Prostate gland (tissue), 2 donors: ENCODE measurements around the gene PARVB.

Source experiments
- POLR2A ChIP-seq: fragments of 450-650 bp; IDR thresholded peaks from one replicate; pipeline ENCODE4 v1.6.1; 2016; ENCODE audit warnings: antibody characterized with exemption, mild to moderate bottlenecking
- TF ChIP-seq, protein P1 (sequence below), 4 experiments: fragments of 200-600 bp in 2 of 4; fragments of 450-650 bp in 2 of 4; sonication (generic) in 2 of 4; IDR thresholded peaks; 1 replicate in 3 of 4; 2 replicates in 1 of 4; pipeline ENCODE4 v1.5.1; 2016 to 2019; ENCODE audit warnings: antibody characterized with exemption in 4 of 4, mild to moderate bottlenecking in 2 of 4, moderate library complexity in 2 of 4

GRCh38 chr22:44151676-44152075 is 127.6 kb downstream of the PARVB start:
- TF ChIP-seq POLR2A = no peak
- TF ChIP-seq, protein P1, sequence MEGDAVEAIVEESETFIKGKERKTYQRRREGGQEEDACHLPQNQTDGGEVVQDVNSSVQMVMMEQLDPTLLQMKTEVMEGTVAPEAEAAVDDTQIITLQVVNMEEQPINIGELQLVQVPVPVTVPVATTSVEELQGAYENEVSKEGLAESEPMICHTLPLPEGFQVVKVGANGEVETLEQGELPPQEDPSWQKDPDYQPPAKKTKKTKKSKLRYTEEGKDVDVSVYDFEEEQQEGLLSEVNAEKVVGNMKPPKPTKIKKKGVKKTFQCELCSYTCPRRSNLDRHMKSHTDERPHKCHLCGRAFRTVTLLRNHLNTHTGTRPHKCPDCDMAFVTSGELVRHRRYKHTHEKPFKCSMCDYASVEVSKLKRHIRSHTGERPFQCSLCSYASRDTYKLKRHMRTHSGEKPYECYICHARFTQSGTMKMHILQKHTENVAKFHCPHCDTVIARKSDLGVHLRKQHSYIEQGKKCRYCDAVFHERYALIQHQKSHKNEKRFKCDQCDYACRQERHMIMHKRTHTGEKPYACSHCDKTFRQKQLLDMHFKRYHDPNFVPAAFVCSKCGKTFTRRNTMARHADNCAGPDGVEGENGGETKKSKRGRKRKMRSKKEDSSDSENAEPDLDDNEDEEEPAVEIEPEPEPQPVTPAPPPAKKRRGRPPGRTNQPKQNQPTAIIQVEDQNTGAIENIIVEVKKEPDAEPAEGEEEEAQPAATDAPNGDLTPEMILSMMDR (IDR thresholded peaks at IDR 0.05) = no peak
